ENCODE data around the gene MYO1B. TPM values are rescaled to one million over a fixed set of nuclear protein-coding genes. Genes with fewer than 3 reads are reported as not detected.

MYO1B gene
- polyA plus RNA-seq, 3 donors from 2014 or later, result not detected

- H3K4me3 Mint-ChIP-seq, result no peak overlapping the region
- no peak overlapping the region for H3K27ac Mint-ChIP-seq
- DNase-seq, result no peak
- peaks cover 2 to 10% (median 2%) of the 10 kb centered on the region in 3 donors for H3K27me3 Mint-ChIP-seq (ENCODE audit: low read depth in 3 of 3)
- H3K9me3 Mint-ChIP-seq, result no peaks in the 10 kb centered on the region
- no peaks in the 10 kb centered on the region for H3K4me1 Mint-ChIP-seq
- peaks cover 0 to 4% (median 0%) of the 10 kb centered on the region in 3 donors for H3K36me3 Mint-ChIP-seq
Observed at GRCh38 chr2:191274413-191274815, 29.2 kb downstream of the MYO1B start.

GRCh38 chr2:191276792-191277465 is 31.7 kb downstream of the MYO1B start:
- no peak for DNase-seq
- H3K4me3 Mint-ChIP-seq, result no peak overlapping the region
- peaks cover 0 to 10% (median 2%) of the 10 kb centered on the region in 3 donors for H3K27me3 Mint-ChIP-seq (ENCODE audit: low read depth in 3 of 3)
- no peaks in the 10 kb centered on the region for H3K9me3 Mint-ChIP-seq
- H3K36me3 Mint-ChIP-seq, result no peaks in the 10 kb centered on the region
- no peak overlapping the region for H3K27ac Mint-ChIP-seq
- no peaks in the 10 kb centered on the region for H3K4me1 Mint-ChIP-seq

GRCh38 chr2:191280290-191280689 is 35.1 kb downstream of the MYO1B start:
- no peak overlapping the region for H3K4me3 Mint-ChIP-seq
- no peak for DNase-seq
- H3K36me3 Mint-ChIP-seq, result peaks cover 0 to 4% (median 0%) of the 10 kb centered on the region in 3 donors
- no peak overlapping the region for H3K27ac Mint-ChIP-seq
- H3K9me3 Mint-ChIP-seq, result no peaks in the 10 kb centered on the region
- no peaks in the 10 kb centered on the region for H3K4me1 Mint-ChIP-seq
- H3K27me3 Mint-ChIP-seq (ENCODE audit: low read depth in 3 of 3), result peaks cover 0 to 10% (median 2%) of the 10 kb centered on the region in 3 donors

GRCh38 chr2:191280834-191281756 is 35.9 kb downstream of the MYO1B start:
- no peak for DNase-seq
- Mint-ChIP-seq H3K4me1 (no peaks in the 10 kb centered on the region), H3K27me3 (ENCODE audit: low read depth in 3 of 3) (peaks cover 0 to 9% (median 2%) of the 10 kb centered on the region in 3 donors), H3K27ac (no peak overlapping the region), H3K4me3 (no peak overlapping the region), H3K36me3 (peaks cover 0 to 4% (median 0%) of the 10 kb centered on the region in 3 donors), H3K9me3 (no peaks in the 10 kb centered on the region)

- H3K27me3 Mint-ChIP-seq (ENCODE audit: low read depth in 3 of 3), result peaks cover 0 to 1% (median 1%) of the 10 kb centered on the region in 3 donors
- H3K36me3 Mint-ChIP-seq, result peaks cover 0 to 4% (median 0%) of the 10 kb centered on the region in 3 donors
- no peak overlapping the region for H3K4me3 Mint-ChIP-seq
- no peaks in the 10 kb centered on the region for H3K4me1 Mint-ChIP-seq
- no peak overlapping the region for H3K27ac Mint-ChIP-seq
- no peak for DNase-seq
- H3K9me3 Mint-ChIP-seq, result no peaks in the 10 kb centered on the region
Observed at GRCh38 chr2:191285252-191285651, 40.0 kb downstream of the MYO1B start.

- H3K27ac Mint-ChIP-seq, result no peak overlapping the region
- H3K36me3 Mint-ChIP-seq, result peaks cover 0 to 4% (median 0%) of the 10 kb centered on the region in 3 donors
- no peak overlapping the region for H3K4me3 Mint-ChIP-seq
- no peak for DNase-seq
- H3K4me1 Mint-ChIP-seq, result no peaks in the 10 kb centered on the region
- no peaks in the 10 kb centered on the region for H3K9me3 Mint-ChIP-seq
- H3K27me3 Mint-ChIP-seq (ENCODE audit: low read depth in 3 of 3), result peaks cover 0 to 1% (median 1%) of the 10 kb centered on the region in 3 donors
Observed at GRCh38 chr2:191287820-191288219, 42.6 kb downstream of the MYO1B start.

- Mint-ChIP-seq H3K27ac (no peak overlapping the region), H3K27me3 (ENCODE audit: low read depth in 3 of 3) (peaks cover 0 to 1% (median 1%) of the 10 kb centered on the region in 3 donors), H3K4me3 (no peak overlapping the region), H3K36me3 (peaks cover 0 to 4% (median 0%) of the 10 kb centered on the region in 3 donors), H3K4me1 (peaks cover 0 to 5% of the 10 kb centered on the region in 2 donors), H3K9me3 (no peaks in the 10 kb centered on the region)
- DNase-seq, result no peak
Observed at GRCh38 chr2:191289049-191289448, 43.8 kb downstream of the MYO1B start.

GRCh38 chr2:191291471-191291870 is 46.3 kb downstream of the MYO1B start:
- Mint-ChIP-seq H3K4me3 (no peak overlapping the region), H3K9me3 (no peaks in the 10 kb centered on the region), H3K36me3 (no peaks in the 10 kb centered on the region), H3K27ac (no peak overlapping the region), H3K4me1 (peaks cover 0 to 7% of the 10 kb centered on the region in 2 donors), H3K27me3 (ENCODE audit: low read depth in 3 of 3) (peaks cover 1 to 2% (median 1%) of the 10 kb centered on the region in 3 donors)
- DNase-seq, result no peak

- Mint-ChIP-seq H3K9me3 (no peaks in the 10 kb centered on the region), H3K27ac (no peak overlapping the region), H3K4me1 (peaks cover 0 to 7% of the 10 kb centered on the region in 2 donors), H3K36me3 (no peaks in the 10 kb centered on the region), H3K27me3 (ENCODE audit: low read depth in 3 of 3) (peaks cover 0 to 2% (median 1%) of the 10 kb centered on the region in 3 donors), H3K4me3 (no peak overlapping the region)
- DNase-seq, result no peak
Observed at GRCh38 chr2:191292869-191293268, 47.7 kb downstream of the MYO1B start.

GRCh38 chr2:191295088-191295487 is 49.9 kb downstream of the MYO1B start:
- no peak overlapping the region for H3K27ac Mint-ChIP-seq

GRCh38 chr2:191296083-191297006 is 51.1 kb downstream of the MYO1B start:
- no peak for DNase-seq
- H3K36me3 Mint-ChIP-seq, result no peaks in the 10 kb centered on the region
- peaks cover 0 to 4% (median 2%) of the 10 kb centered on the region in 3 donors for H3K27me3 Mint-ChIP-seq (ENCODE audit: low read depth in 3 of 3)
- H3K27ac Mint-ChIP-seq, result no peak overlapping the region
- H3K9me3 Mint-ChIP-seq, result no peaks in the 10 kb centered on the region
- no peak overlapping the region for H3K4me3 Mint-ChIP-seq
- peaks cover 0 to 7% of the 10 kb centered on the region in 2 donors for H3K4me1 Mint-ChIP-seq

More at GRCh38 chr2:191295088-191295487, 49.9 kb downstream of the MYO1B start:
- Mint-ChIP-seq H3K9me3 (no peaks in the 10 kb centered on the region), H3K36me3 (no peaks in the 10 kb centered on the region), H3K4me1 (peaks cover 0 to 7% of the 10 kb centered on the region in 2 donors), H3K4me3 (no peak overlapping the region), H3K27me3 (ENCODE audit: low read depth in 3 of 3) (peaks cover 0 to 4% (median 2%) of the 10 kb centered on the region in 3 donors)
- DNase-seq, result no peak

GRCh38 chr2:191297033-191297432 is 51.8 kb downstream of the MYO1B start:
- no peak for DNase-seq
- H3K4me3 Mint-ChIP-seq, result no peak overlapping the region
- no peaks in the 10 kb centered on the region for H3K9me3 Mint-ChIP-seq
- H3K27me3 Mint-ChIP-seq (ENCODE audit: low read depth in 3 of 3), result peaks cover 2 to 4% (median 2%) of the 10 kb centered on the region in 3 donors
- H3K4me1 Mint-ChIP-seq, result peaks cover 0 to 7% of the 10 kb centered on the region in 2 donors
- H3K36me3 Mint-ChIP-seq, result no peaks in the 10 kb centered on the region
- H3K27ac Mint-ChIP-seq, result no peak overlapping the region

- Mint-ChIP-seq H3K27ac (no peak overlapping the region), H3K27me3 (ENCODE audit: low read depth in 3 of 3) (peaks cover 2 to 4% (median 3%) of the 10 kb centered on the region in 3 donors), H3K4me3 (no peak overlapping the region), H3K4me1 (peaks cover 0 to 7% of the 10 kb centered on the region in 2 donors), H3K36me3 (no peaks in the 10 kb centered on the region), H3K9me3 (no peaks in the 10 kb centered on the region)
- no peak for DNase-seq
Observed at GRCh38 chr2:191298306-191298705, 53.1 kb downstream of the MYO1B start.

Measured in immature natural killer cell (primary cell).